Keratinocyte (primary cell): ENCODE measurements around the gene IL1RL2.

Source experiments
- CTCF ChIP-seq, 3 experiments: IDR thresholded peaks in 1 of 3; conservative IDR thresholded peaks in 1 of 3; optimal IDR thresholded peaks in 1 of 3; 2 replicates in 2 of 3; 3 replicates in 1 of 3; pipeline versions ENCODE3 to v1.5.1; 2011; ENCODE audit warnings: low read length in 3 of 3, mild to moderate bottlenecking in 3 of 3, moderate library complexity in 2 of 3, control low read depth in 1 of 3, inconsistent platforms in 1 of 3; ENCODE audit not compliant: insufficient read depth in 2 of 3; ENCODE audit errors: extremely low read depth in 1 of 3
- EZH2 ChIP-seq: IDR thresholded peaks from one replicate; pipeline ENCODE4 v1.6.1; 2012; ENCODE audit warnings: inconsistent platforms, mild to moderate bottlenecking, low read length, moderate library complexity

GRCh38 chr2:102277202-102277700 lies 90.4 kb downstream of the IL1RL2 start:
- TF ChIP-seq EZH2 (no peak), CTCF (optimal IDR thresholded peaks at IDR 0.05 in 1 of 3, IDR thresholded peaks at IDR 0.05 in 1 of 3, conservative IDR thresholded peaks at IDR 0.05 in 1 of 3; ENCODE audit: extremely low read depth in 1 of 3, insufficient read depth in 2 of 3, low read length in 3 of 3) (no peak)
